ENCODE measurements around the gene ZNF384.

The ZNF384 gene

GRCh38 chr12:6646276-6647082, 42.7 kb downstream of the ZNF384 start (continued):
- no peak for TF ChIP-seq ZNF362 (tag by site-specific recombination; IDR thresholded peaks at IDR 0.05)

GRCh38 chr12:6644903-6645302, 44.3 kb downstream of the ZNF384 start:
- Histone ChIP-seq H3K4me1 (ENCODE audit: control insufficient read depth, insufficient read depth, low read length) (no peaks in the 10 kb centered on the region), H3K27ac (ENCODE audit: extremely low read depth, low read depth, low read length) (no peak overlapping the region), H3K4me3 (ENCODE audit: low read depth, low read length) (no peak overlapping the region), H3K9me3 (ENCODE audit: control insufficient read depth, insufficient read depth, low read depth, low read length) (no peaks in the 10 kb centered on the region), H3K36me3 (ENCODE audit: control insufficient read depth in 2 of 2, insufficient read depth in 1 of 2, low read length in 2 of 2) (peaks cover 0 to 15% of the 10 kb centered on the region in 2 experiments; a peak in 2 of 3 replicates)
- TF ChIP-seq ZBTB48 (tag by site-specific recombination; IDR thresholded peaks at IDR 0.05) (no peak), ZNF114 (tag by site-specific recombination; IDR thresholded peaks at IDR 0.05) (no peak), ZNF776 (tag by site-specific recombination; IDR thresholded peaks at IDR 0.05; ENCODE audit: borderline replicate concordance) (no peak), WT1 (tag by site-specific recombination; IDR thresholded peaks at IDR 0.05) (no peak), ZNF560 (tag by site-specific recombination; IDR thresholded peaks at IDR 0.05; ENCODE audit: borderline replicate concordance) (no peak), FEZF1 (tag by site-specific recombination; IDR thresholded peaks at IDR 0.05) (no peak), ZNF394 (tag by site-specific recombination; IDR thresholded peaks at IDR 0.05; ENCODE audit: borderline replicate concordance) (peak; percentile 24; the same call in 1 of the 2 replicates), PBX3 (CRISPR knock-in tag; IDR thresholded peaks at IDR 0.05) (no peak)
- CTCF ChIA-PET, result interaction anchor here (1.0 kb wide), 1 partner anchor 93 kb away, joined by 3 read pairs; no protein-coding TSS in a partner anchor
- POLR2A ChIA-PET, result interaction anchor here (0.6 kb wide), 2 partner anchors 16 to 111 kb away, joined by 3 read pairs; partner anchors contain the start of gene GAPDH

GRCh38 chr12:6644257-6644596, 44.9 kb downstream of the ZNF384 start:
- H3K27ac ChIP-seq (ENCODE audit: extremely low read depth, low read depth, low read length), result no peak overlapping the region
- no peaks in the 10 kb centered on the region for H3K9me3 ChIP-seq (ENCODE audit: control insufficient read depth, insufficient read depth, low read depth, low read length)
- peaks cover 0 to 15% of the 10 kb centered on the region in 2 experiments; a peak in 2 of 3 replicates for H3K36me3 ChIP-seq (ENCODE audit: control insufficient read depth in 2 of 2, insufficient read depth in 1 of 2, low read length in 2 of 2)
- POLR2A ChIA-PET, result no interaction called here
- TF ChIP-seq HOXA7 (CRISPR knock-in tag; IDR thresholded peaks at IDR 0.05; ENCODE audit: borderline replicate concordance), result no peak
- no peak for TF ChIP-seq ZNF274 (IDR thresholded peaks at IDR 0.05; ENCODE audit: low read length)
- 0 out of 2 replicates have a peak, but pooled peaks have one; percentile 9 for TF ChIP-seq ZNF274 (tag by site-specific recombination; IDR thresholded peaks at IDR 0.05; ENCODE audit: borderline replicate concordance)
- H3K4me3 ChIP-seq (ENCODE audit: low read depth, low read length), result no peak overlapping the region
- no peaks in the 10 kb centered on the region for H3K4me1 ChIP-seq (ENCODE audit: control insufficient read depth, insufficient read depth, low read length)
- CTCF ChIA-PET, result interaction anchor here (0.7 to 1.0 kb wide), 3 partner anchors 12 to 41 kb away, joined by 3 to 4 read pairs (median 4); no protein-coding TSS in a partner anchor

- ChIA-PET POLR2A (no interaction called here), CTCF (interaction anchor here (0.7 to 1.0 kb wide), 3 partner anchors 11 to 41 kb away, joined by 3 to 4 read pairs (median 4); no protein-coding TSS in a partner anchor)
- H3K36me3 ChIP-seq (ENCODE audit: control insufficient read depth in 2 of 2, insufficient read depth in 1 of 2, low read length in 2 of 2), result peaks cover 0 to 15% of the 10 kb centered on the region in 2 experiments; a peak in 2 of 3 replicates
- no peak overlapping the region for H3K27ac ChIP-seq (ENCODE audit: extremely low read depth, low read depth, low read length)
- no peaks in the 10 kb centered on the region for H3K9me3 ChIP-seq (ENCODE audit: control insufficient read depth, insufficient read depth, low read depth, low read length)
- no peak for TF ChIP-seq ZNF654 (tag by site-specific recombination; IDR thresholded peaks at IDR 0.05; ENCODE audit: low read depth)
- TF ChIP-seq IKZF3 (tag by site-specific recombination; IDR thresholded peaks at IDR 0.05), result no peak
- TF ChIP-seq SETDB1 (IDR thresholded peaks at IDR 0.05; ENCODE audit: insufficient read length, low read length), result peak; percentile 13
- TF ChIP-seq ZNF501 (tag by site-specific recombination; IDR thresholded peaks at IDR 0.05), result no peak
- TF ChIP-seq ZNF426 (tag by site-specific recombination; IDR thresholded peaks at IDR 0.05), result no peak
- no peak for TF ChIP-seq ZNF175 (tag by site-specific recombination; IDR thresholded peaks at IDR 0.05)
- TF ChIP-seq ZNF362 (tag by site-specific recombination; IDR thresholded peaks at IDR 0.05), result no peak
- no peak for TF ChIP-seq ZNF830 (tag by site-specific recombination; IDR thresholded peaks at IDR 0.05; ENCODE audit: low read depth)
- no peak for TF ChIP-seq KLF10 (tag by site-specific recombination; IDR thresholded peaks at IDR 0.05)
- no peak for TF ChIP-seq ZNF521 (tag by site-specific recombination; IDR thresholded peaks at IDR 0.05)
- no peak for TF ChIP-seq ZBTB6 (tag by site-specific recombination; IDR thresholded peaks at IDR 0.05)
- no peak for TF ChIP-seq ZNF274 (IDR thresholded peaks at IDR 0.05; ENCODE audit: low read length)
- TF ChIP-seq ZNF274 (tag by site-specific recombination; IDR thresholded peaks at IDR 0.05; ENCODE audit: borderline replicate concordance), result peak; percentile 54; the same call in 1 of the 2 replicates
- no peak for TF ChIP-seq ZNF354C (tag by site-specific recombination; IDR thresholded peaks at IDR 0.05; ENCODE audit: borderline replicate concordance, low read depth)
- no peaks in the 10 kb centered on the region for H3K4me1 ChIP-seq (ENCODE audit: control insufficient read depth, insufficient read depth, low read length)
- no peak overlapping the region for H3K4me3 ChIP-seq (ENCODE audit: low read depth, low read length)
These were observed 45.5 kb downstream of the ZNF384 start for GRCh38 chr12:6643569-6644256.
